Measurements from ENCODE around the gene ARID3A. TPM values are rescaled to one million over a fixed set of nuclear protein-coding genes. Genes with fewer than 3 reads are reported as not detected.

The ARID3A gene
- total RNA-seq, 1 donor from 2014 or later, result 106 TPM

DNA sequence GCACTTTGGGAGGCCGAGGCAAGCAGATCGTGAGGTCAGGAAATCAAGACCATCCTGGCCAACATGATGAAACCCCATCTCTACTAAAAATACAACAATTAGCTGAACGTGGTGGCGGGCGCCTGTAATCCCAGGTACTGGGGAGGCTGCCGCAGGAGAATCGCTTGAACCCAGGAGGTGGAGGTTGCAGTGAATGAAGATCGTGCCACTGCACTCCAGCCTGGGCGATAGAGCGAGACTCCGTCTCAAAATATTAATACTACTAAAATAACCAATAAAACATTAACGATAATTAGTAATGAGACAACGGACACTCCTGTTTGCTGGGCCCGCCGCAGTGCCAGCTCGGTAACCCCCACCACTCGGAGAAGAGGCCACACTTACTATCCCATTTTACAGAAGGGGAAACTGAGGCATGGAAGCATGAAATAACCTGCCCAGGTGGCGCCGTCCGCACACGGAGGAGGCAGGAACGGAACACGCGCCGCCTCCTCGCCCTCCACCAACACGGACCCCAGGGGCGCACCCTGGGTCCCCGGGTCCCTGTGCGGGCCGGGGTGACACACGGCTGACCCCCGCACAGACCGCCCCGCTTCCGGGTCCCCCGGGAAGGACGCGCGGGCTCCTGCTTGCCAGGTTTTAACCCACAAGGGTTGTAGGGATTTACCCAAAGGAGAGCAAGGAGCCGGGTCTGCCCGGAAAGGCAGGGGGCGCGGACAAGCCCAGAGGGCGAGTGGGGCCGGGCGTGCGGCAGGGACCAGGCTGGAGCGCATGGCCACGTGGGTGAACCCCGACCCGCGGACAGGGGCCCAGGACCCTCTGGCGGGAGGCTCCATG lies 14.4 kb upstream of the ARID3A start:
- H3K4me2 ChIP-seq (ENCODE audit: low read length), result peak overlapping the region; percentile 44
- no peak for TF ChIP-seq CTCF (IDR thresholded peaks at IDR 0.05; ENCODE audit: insufficient read depth, low read depth, low read length)
- no peak for TF ChIP-seq EZH2 (IDR thresholded peaks at IDR 0.05; ENCODE audit: insufficient read depth, low read length)
- peaks cover 2% of the 10 kb centered on the region for H3K36me3 Mint-ChIP-seq (ENCODE audit: low read depth, unreplicated experiment)

GRCh38 chr19:912181-913079 lies 13.4 kb upstream of the ARID3A start:
- H3K9ac ChIP-seq (ENCODE audit: low read length), result peak overlapping the region; percentile 88
- peaks cover 5% of the 10 kb centered on the region for H3K4me1 Mint-ChIP-seq (ENCODE audit: low read depth, unreplicated experiment)
- H3K4me3 Mint-ChIP-seq (ENCODE audit: unreplicated experiment), result peak overlapping the region; percentile 79
- H3K9me3 ChIP-seq (ENCODE audit: insufficient read depth, low read depth, low read length), result no peaks in the 10 kb centered on the region
- no peak overlapping the region for H3K27ac Mint-ChIP-seq (ENCODE audit: unreplicated experiment)
- H3K36me3 ChIP-seq (ENCODE audit: insufficient read depth, low read length), result no peaks in the 10 kb centered on the region
- H3K27me3 Mint-ChIP-seq (ENCODE audit: low read depth, unreplicated experiment), result peaks cover 2% of the 10 kb centered on the region
- peaks cover 20% of the 10 kb centered on the region for H3K4me1 ChIP-seq (ENCODE audit: insufficient read depth, low read length)
- no peak for DNase-seq (ENCODE audit: low read depth)
- peak overlapping the region; percentile 68 for H3K4me3 ChIP-seq (ENCODE audit: insufficient read depth, low read depth, low read length)
- H3K9me3 Mint-ChIP-seq (ENCODE audit: unreplicated experiment), result no peaks in the 10 kb centered on the region
- peak overlapping the region; percentile 65 for H3K27ac ChIP-seq (ENCODE audit: low read depth, low read length)
- peaks cover under 1% of the 10 kb centered on the region for H3K27me3 ChIP-seq (ENCODE audit: insufficient read depth, low read length)
- H2AFZ ChIP-seq (ENCODE audit: low read depth, low read length), result no peak overlapping the region
- peaks cover 30% of the 10 kb centered on the region for H4K20me1 ChIP-seq (ENCODE audit: insufficient read depth, low read length)
- peaks cover 2% of the 10 kb centered on the region for H3K36me3 Mint-ChIP-seq (ENCODE audit: low read depth, unreplicated experiment)
- H3K4me2 ChIP-seq (ENCODE audit: low read length), result peak overlapping the region; percentile 88
- H3K79me2 ChIP-seq (ENCODE audit: insufficient read depth, low read length), result peaks cover 31% of the 10 kb centered on the region
- no peak for FAIRE-seq
- no peak for TF ChIP-seq EZH2 (IDR thresholded peaks at IDR 0.05; ENCODE audit: insufficient read depth, low read length)
- no peak for TF ChIP-seq CTCF (IDR thresholded peaks at IDR 0.05; ENCODE audit: insufficient read depth, low read depth, low read length)

More for the DNA sequence above, 14.4 kb upstream of the ARID3A start:
- no peak overlapping the region for H3K9ac ChIP-seq (ENCODE audit: low read length)
- H3K27ac ChIP-seq (ENCODE audit: low read depth, low read length), result no peak overlapping the region
- H3K4me1 Mint-ChIP-seq (ENCODE audit: low read depth, unreplicated experiment), result peaks cover 5% of the 10 kb centered on the region
- H2AFZ ChIP-seq (ENCODE audit: low read depth, low read length), result no peak overlapping the region
- H3K4me3 ChIP-seq (ENCODE audit: insufficient read depth, low read depth, low read length), result peak overlapping the region; percentile 1
- H4K20me1 ChIP-seq (ENCODE audit: insufficient read depth, low read length), result peaks cover 40% of the 10 kb centered on the region
- H3K27me3 Mint-ChIP-seq (ENCODE audit: low read depth, unreplicated experiment), result peaks cover 2% of the 10 kb centered on the region
- H3K4me3 Mint-ChIP-seq (ENCODE audit: unreplicated experiment), result peak overlapping the region; percentile 85
- H3K79me2 ChIP-seq (ENCODE audit: insufficient read depth, low read length), result peaks cover 40% of the 10 kb centered on the region
- no peaks in the 10 kb centered on the region for H3K9me3 ChIP-seq (ENCODE audit: insufficient read depth, low read depth, low read length)
- FAIRE-seq (no peak), DNase-seq (ENCODE audit: low read depth) (no peak)
- H3K4me1 ChIP-seq (ENCODE audit: insufficient read depth, low read length), result peaks cover 16% of the 10 kb centered on the region
- no peak overlapping the region for H3K27ac Mint-ChIP-seq (ENCODE audit: unreplicated experiment)
- no peaks in the 10 kb centered on the region for H3K9me3 Mint-ChIP-seq (ENCODE audit: unreplicated experiment)
- H3K36me3 ChIP-seq (ENCODE audit: insufficient read depth, low read length), result no peaks in the 10 kb centered on the region
- no peaks in the 10 kb centered on the region for H3K27me3 ChIP-seq (ENCODE audit: insufficient read depth, low read length)

Data from astrocyte (in vitro differentiated cells and primary cell).